HG02852 (cell line): Measurements from ENCODE around the gene CPNE2.
"Not testable (repeated sequence)": the region's sequence is repeated elsewhere in the genome, so short reads cannot be mapped to it uniquely, and the experiment has no call there.

Experiments
- ATAC-seq: cut with Tn5 transposase; IDR thresholded peaks from one replicate; pipeline ENCODE4 v1.9.1; 2021; ENCODE audit warnings: mild to moderate bottlenecking, moderate library complexity; ENCODE audit not compliant: unreplicated experiment

Gene CPNE2

DNA sequence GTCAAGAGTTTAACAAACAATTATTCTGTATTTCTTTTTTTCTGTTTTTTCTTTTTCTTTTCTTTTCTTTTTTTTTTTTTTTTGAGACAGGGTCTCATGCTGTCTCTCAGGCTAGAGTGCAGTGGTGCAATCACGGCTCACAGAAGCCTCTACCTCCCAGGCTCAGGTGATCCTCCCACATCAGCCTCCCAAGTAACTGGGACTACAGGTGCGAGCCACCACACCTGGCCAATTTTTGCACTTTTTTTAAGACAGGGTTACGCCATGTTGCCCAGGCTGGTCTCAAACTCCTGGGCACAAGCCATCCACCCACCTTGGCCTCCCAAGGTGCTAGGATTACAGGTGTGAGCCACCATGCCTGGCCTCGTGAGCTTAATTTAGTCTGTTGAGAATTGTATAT lies 97.1 kb downstream of the CPNE2 start:
- ATAC-seq: not testable (repeated sequence)

DNA sequence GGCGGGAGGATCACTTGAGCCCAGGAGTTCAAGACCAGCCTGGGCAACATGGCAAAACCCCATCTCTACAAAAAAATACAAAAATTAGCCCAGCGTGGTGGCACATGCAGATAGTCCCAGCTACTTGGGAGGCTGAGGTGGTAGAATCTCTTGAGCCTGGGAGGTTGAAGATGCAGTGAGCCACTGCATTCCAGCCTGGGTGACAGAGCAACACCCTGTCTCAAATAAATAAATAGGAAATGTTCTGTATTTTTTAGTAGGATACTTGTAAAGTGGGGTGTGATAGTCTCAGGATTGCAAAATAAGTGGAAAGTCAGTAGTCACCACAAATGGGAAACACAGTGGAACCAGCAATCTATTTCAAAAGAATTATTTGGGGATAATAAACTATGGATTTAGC lies 97.8 kb downstream of the CPNE2 start:
- no peak for ATAC-seq

DNA sequence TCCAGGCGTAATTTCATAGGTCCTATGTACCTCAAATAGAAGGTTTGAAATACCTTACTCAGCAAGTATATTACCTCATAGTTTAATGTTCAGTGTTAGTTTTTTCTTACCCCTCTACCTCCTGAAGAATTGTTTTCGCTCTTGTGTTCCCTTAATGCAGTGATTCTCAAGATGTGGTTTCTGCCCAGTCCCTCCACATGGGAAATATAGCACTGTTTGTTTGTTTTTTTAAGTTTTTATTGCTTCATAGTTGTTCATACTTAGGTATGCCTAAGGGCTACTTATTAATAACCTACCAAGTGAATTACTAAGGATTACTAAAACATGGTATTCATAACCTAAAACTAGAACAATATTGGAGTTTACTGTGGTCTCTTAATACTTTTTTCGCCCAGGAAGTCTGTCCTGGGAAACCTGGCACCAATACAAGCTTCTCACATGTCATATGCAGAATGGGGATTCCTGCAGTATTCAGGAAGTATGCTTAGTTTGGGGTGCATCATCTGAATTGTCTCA lies 98.7 kb downstream of the CPNE2 start:
- ATAC-seq: no peak

DNA sequence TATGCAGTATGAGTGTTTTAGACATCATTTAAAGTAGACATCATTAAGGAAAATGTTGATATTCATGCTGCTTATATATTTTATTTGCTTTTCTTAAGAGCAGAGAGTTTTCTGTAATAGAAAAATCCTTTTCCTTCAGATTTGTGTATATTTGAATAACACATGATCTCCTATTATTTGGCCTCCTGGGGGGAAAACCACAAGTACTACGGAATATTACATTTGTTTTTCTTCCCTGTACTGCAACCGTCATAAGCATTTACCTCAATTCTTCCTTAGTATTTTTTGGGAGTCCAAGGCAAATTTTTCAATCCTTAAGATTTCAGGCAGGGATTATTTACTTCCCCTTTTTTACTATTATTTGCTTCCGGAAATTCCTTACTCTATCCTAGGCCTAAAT lies 99.8 kb downstream of the CPNE2 start:
- no peak for ATAC-seq

DNA sequence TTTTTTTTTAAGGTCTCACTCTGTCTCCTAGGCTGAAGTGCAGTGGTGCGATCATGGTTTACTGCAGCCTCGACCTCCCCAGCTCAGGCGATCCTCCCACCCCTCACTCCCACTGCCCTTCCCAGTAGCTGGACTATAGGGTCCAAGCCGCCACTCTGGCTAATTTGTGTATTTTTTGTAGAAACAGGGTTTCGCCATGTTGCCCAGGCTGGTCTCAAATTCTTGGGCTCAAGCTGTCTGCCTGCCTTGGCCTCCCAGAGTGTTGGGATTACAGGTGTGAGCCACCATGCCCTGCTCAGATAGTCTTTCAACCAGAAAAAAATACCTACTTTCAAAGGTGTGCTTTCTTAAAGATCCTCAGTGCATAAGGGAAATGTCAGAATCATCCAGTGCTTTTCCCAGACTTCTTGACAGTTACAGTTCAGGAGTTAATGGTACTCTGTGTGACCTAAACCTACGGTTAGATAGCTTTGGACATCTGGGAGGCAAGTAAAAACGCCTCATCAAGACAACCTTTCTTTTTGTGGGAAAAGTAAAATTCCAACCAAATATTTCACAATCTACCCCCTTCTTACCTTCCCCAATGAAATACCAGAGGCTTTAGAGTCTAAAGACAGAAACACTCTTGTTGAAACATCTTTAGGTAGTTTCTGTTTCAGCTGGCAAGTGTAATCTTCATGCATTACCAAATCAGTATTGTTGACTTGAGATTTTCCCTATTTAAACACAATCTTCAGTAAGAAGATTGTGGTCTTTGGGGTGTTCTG lies 100.5 kb downstream of the CPNE2 start:
- ATAC-seq: no peak

DNA sequence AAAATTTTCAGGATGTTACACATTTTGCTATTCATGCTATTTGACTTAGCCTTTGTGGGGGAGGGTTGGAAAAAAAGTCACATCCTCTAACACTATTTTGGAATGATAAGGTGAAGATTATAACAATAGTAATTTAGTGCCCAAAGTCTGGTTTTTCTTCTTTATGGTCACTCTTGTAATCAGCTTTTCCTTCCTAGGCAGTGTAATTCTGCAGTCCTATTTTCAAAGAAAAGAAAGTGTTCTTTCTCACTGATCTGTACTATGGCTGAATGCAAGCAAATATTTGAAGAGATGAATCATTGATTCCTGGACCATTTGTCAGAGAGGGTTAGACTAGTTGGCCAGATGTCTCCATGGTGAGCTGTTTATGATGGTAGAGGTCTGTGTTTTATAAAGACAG lies 102.1 kb downstream of the CPNE2 start:
- no peak for ATAC-seq

DNA sequence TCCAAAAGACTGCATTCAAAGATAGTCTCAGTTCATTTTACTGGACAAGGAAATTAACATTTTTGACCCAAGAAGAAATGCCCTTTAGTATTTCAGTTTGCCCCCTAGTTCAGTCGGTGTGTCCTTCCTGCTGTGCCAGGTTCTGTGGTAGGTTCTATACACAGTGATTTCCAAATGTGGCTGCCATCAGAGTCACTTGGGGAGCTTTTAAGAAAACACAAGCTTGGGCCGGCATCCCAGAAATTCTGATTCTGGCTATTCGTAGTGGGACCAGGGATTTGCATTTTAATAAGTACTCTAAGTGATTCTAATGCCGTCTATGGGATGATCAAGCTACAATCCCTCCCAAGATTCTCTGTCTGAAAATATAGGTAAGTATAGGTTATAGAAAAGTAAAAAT lies 103.9 kb downstream of the CPNE2 start:
- no peak for ATAC-seq

DNA sequence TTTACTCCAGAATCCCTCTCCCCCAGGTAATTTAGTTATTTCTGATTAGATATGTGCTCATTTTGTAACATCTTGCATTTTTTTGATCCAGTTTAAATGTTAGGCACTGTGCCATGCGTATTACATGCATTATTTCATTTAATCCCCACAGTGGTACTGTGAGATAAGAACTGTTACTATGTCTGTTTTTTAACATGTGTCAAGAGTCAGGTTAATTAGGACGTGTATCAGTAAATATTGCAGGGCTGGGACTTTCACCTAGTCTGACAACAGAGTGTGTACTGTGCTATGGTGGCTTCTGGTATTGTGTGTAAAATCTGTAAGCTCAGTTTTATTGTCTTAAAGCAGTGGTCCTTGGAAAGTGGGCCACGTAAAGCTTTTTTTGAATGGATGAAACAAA lies 104.4 kb downstream of the CPNE2 start:
- ATAC-seq: no peak
